ENCODE data around the gene SDK1.

GRCh38 chr7:4015371-4015770, 714.3 kb downstream of the SDK1 start:
- TF ChIP-seq EZH2phosphoT487 (IDR thresholded peaks at IDR 0.05; ENCODE audit: borderline replicate concordance, low read depth, low read length) (no peak), CTCF (conservative IDR thresholded peaks at IDR 0.05; ENCODE audit: low read length) (no peak)

All from OCI-LY7 (cell line).